Measurements from ENCODE around the gene NKX1-1. TPM values are rescaled to one million over a fixed set of nuclear protein-coding genes. Genes with fewer than 3 reads are reported as not detected.

NKX1-1 gene
- total RNA-seq, 6 experiments from 2014 or later, result not detected

GRCh38 chr4:1370321-1371124 is 35.7 kb downstream of the NKX1-1 start:
- H3K27ac Mint-ChIP-seq, result no peak overlapping the region
- H3K4me1 Mint-ChIP-seq (ENCODE audit: low read depth), result no peaks in the 10 kb centered on the region
- H3K9me3 Mint-ChIP-seq, result no peaks in the 10 kb centered on the region
- DNase-seq, result no peak
- H3K36me3 Mint-ChIP-seq (ENCODE audit: low read depth), result peaks cover 6% of the 10 kb centered on the region
- no peak overlapping the region for H3K4me3 Mint-ChIP-seq
- H3K27me3 Mint-ChIP-seq (ENCODE audit: insufficient read depth), result no peaks in the 10 kb centered on the region; the same call in 1 of the 2 replicates
- no peak for TF ChIP-seq CTCF (IDR thresholded peaks at IDR 0.05)

GRCh38 chr4:1369479-1370079 is 36.7 kb downstream of the NKX1-1 start:
- TF ChIP-seq CTCF (IDR thresholded peaks at IDR 0.05), result no peak
- DNase-seq, result no peak
- no peak overlapping the region for H3K4me3 Mint-ChIP-seq
- H3K36me3 Mint-ChIP-seq (ENCODE audit: low read depth), result peaks cover 6% of the 10 kb centered on the region
- H3K9me3 Mint-ChIP-seq, result no peaks in the 10 kb centered on the region
- no peaks in the 10 kb centered on the region for H3K4me1 Mint-ChIP-seq (ENCODE audit: low read depth)
- H3K27ac Mint-ChIP-seq, result no peak overlapping the region
- no peaks in the 10 kb centered on the region; the same call in 1 of the 2 replicates for H3K27me3 Mint-ChIP-seq (ENCODE audit: insufficient read depth)

- no peak for TF ChIP-seq CTCF (IDR thresholded peaks at IDR 0.05)
- H3K9me3 Mint-ChIP-seq, result no peaks in the 10 kb centered on the region
- no peaks in the 10 kb centered on the region; the same call in 1 of the 2 replicates for H3K27me3 Mint-ChIP-seq (ENCODE audit: insufficient read depth)
- no peak overlapping the region for H3K4me3 Mint-ChIP-seq
- H3K4me1 Mint-ChIP-seq (ENCODE audit: low read depth), result no peaks in the 10 kb centered on the region
- H3K36me3 Mint-ChIP-seq (ENCODE audit: low read depth), result peaks cover 6% of the 10 kb centered on the region
- no peak overlapping the region for H3K27ac Mint-ChIP-seq
- no peak for DNase-seq
These were observed 37.2 kb downstream of the NKX1-1 start for GRCh38 chr4:1369091-1369450.

- H3K36me3 Mint-ChIP-seq (ENCODE audit: low read depth), result peaks cover 6% of the 10 kb centered on the region
- DNase-seq, result no peak
- H3K9me3 Mint-ChIP-seq, result no peaks in the 10 kb centered on the region
- H3K4me3 Mint-ChIP-seq, result no peak overlapping the region
- H3K27ac Mint-ChIP-seq, result no peak overlapping the region
- no peaks in the 10 kb centered on the region for H3K27me3 Mint-ChIP-seq (ENCODE audit: insufficient read depth)
- peak; percentile 25 for TF ChIP-seq CTCF (IDR thresholded peaks at IDR 0.05)
- H3K4me1 Mint-ChIP-seq (ENCODE audit: low read depth), result no peaks in the 10 kb centered on the region
These were observed 37.7 kb downstream of the NKX1-1 start for GRCh38 chr4:1368421-1369090.

GRCh38 chr4:1367936-1368289 is 38.3 kb downstream of the NKX1-1 start:
- DNase-seq, result no peak
- TF ChIP-seq CTCF (IDR thresholded peaks at IDR 0.05), result no peak
- no peak overlapping the region for H3K4me3 Mint-ChIP-seq
- no peaks in the 10 kb centered on the region for H3K9me3 Mint-ChIP-seq
- no peaks in the 10 kb centered on the region for H3K27me3 Mint-ChIP-seq (ENCODE audit: insufficient read depth)
- no peak overlapping the region for H3K27ac Mint-ChIP-seq
- H3K36me3 Mint-ChIP-seq (ENCODE audit: low read depth), result peaks cover 6% of the 10 kb centered on the region
- H3K4me1 Mint-ChIP-seq (ENCODE audit: low read depth), result no peaks in the 10 kb centered on the region

All from HFFc6 (cell line).